Measurements from ENCODE around the gene AIDA. TPM values are rescaled to one million over a fixed set of nuclear protein-coding genes. Genes with fewer than 3 reads are reported as not detected.
A peak's percentile ranks its signal among the peaks of the same experiment; 100 is the strongest.

AIDA gene
- total and polyA plus RNA-seq, 2 experiments from 2014 or later: 25.7 to 34.4 TPM

- Histone ChIP-seq H3K9me2 (replicated peaks; ENCODE audit: insufficient read depth) (no peaks in the 10 kb centered on the region), H2AFZ (peak overlapping the region; percentile 90), H3K79me2 (peaks cover 78% of the 10 kb centered on the region), H3K4me3 (peak overlapping the region; percentile 98), H3K4me1 (ENCODE audit: insufficient read depth) (no peaks in the 10 kb centered on the region), H3K27ac (peak overlapping the region; percentile 98), H3K36me3 (replicated peaks; ENCODE audit: insufficient read depth, low read depth) (no peaks in the 10 kb centered on the region), H3K9me3 (ENCODE audit: low read depth) (no peaks in the 10 kb centered on the region), H3K4me2 (peak overlapping the region; percentile 94), H3K27me3 (no peaks in the 10 kb centered on the region), H4K20me1 (ENCODE audit: insufficient read depth, poor library complexity, severe bottlenecking) (no peaks in the 10 kb centered on the region)
- 2% methylated on average over 39 of the region's 42 CpGs for WGBS (ENCODE audit: low lambda C conversion rate, missing lambda C conversion rate)
- TF ChIP-seq EZH2phosphoT487 (IDR thresholded peaks at IDR 0.05; ENCODE audit: low read depth, severe bottlenecking, unreplicated experiment): no peak
- no peak for TF ChIP-seq CTCF (IDR thresholded peaks at IDR 0.05; ENCODE audit: poor library complexity)
- DNase-seq (ENCODE audit: low spot score): peak; percentile 72
These were observed 705 bp downstream of the AIDA start for GRCh38 chr1:222711319-222712252.

- Histone ChIP-seq H3K27me3 (no peaks in the 10 kb centered on the region), H3K9me3 (ENCODE audit: low read depth) (no peaks in the 10 kb centered on the region), H3K4me3 (no peak overlapping the region), H3K36me3 (replicated peaks; ENCODE audit: insufficient read depth, low read depth) (no peaks in the 10 kb centered on the region), H2AFZ (no peak overlapping the region), H4K20me1 (ENCODE audit: insufficient read depth, poor library complexity, severe bottlenecking) (no peaks in the 10 kb centered on the region), H3K9me2 (replicated peaks; ENCODE audit: insufficient read depth) (no peaks in the 10 kb centered on the region), H3K79me2 (peaks cover 78% of the 10 kb centered on the region), H3K27ac (no peak overlapping the region), H3K4me1 (ENCODE audit: insufficient read depth) (no peaks in the 10 kb centered on the region), H3K4me2 (peak overlapping the region; percentile 94)
- DNase-seq (ENCODE audit: low spot score): no peak
- no peak for TF ChIP-seq EZH2 (IDR thresholded peaks at IDR 0.05; ENCODE audit: borderline replicate concordance)
- no peak for TF ChIP-seq EZH2phosphoT487 (IDR thresholded peaks at IDR 0.05; ENCODE audit: low read depth, severe bottlenecking, unreplicated experiment)
- no peak for TF ChIP-seq CTCF (IDR thresholded peaks at IDR 0.05; ENCODE audit: poor library complexity)
- 88% methylated on average over 5 of the region's 5 CpGs for WGBS (ENCODE audit: low lambda C conversion rate, missing lambda C conversion rate)
These were observed 2.6 kb downstream of the AIDA start for GRCh38 chr1:222709700-222710153.

GRCh38 chr1:222706815-222707214 is 5.5 kb downstream of the AIDA start:
- H2AFZ ChIP-seq: no peak overlapping the region
- no peaks in the 10 kb centered on the region for H3K27me3 ChIP-seq
- H3K4me2 ChIP-seq: no peak overlapping the region

GRCh38 chr1:222704260-222704659 is 8.0 kb downstream of the AIDA start:
- H2AFZ ChIP-seq: no peak overlapping the region

More at GRCh38 chr1:222706815-222707214, 5.5 kb downstream of the AIDA start:
- no peaks in the 10 kb centered on the region for H3K36me3 ChIP-seq (replicated peaks; ENCODE audit: insufficient read depth, low read depth)
- TF ChIP-seq EZH2 (IDR thresholded peaks at IDR 0.05; ENCODE audit: borderline replicate concordance): no peak
- DNase-seq (ENCODE audit: low spot score): no peak
- H3K9me2 ChIP-seq (replicated peaks; ENCODE audit: insufficient read depth): no peaks in the 10 kb centered on the region
- H3K79me2 ChIP-seq: peaks cover 83% of the 10 kb centered on the region
- H3K27ac ChIP-seq: no peak overlapping the region
- H3K4me1 ChIP-seq (ENCODE audit: insufficient read depth): no peaks in the 10 kb centered on the region
- no peak overlapping the region for H3K4me3 ChIP-seq
- no peaks in the 10 kb centered on the region for H4K20me1 ChIP-seq (ENCODE audit: insufficient read depth, poor library complexity, severe bottlenecking)
- WGBS (ENCODE audit: low lambda C conversion rate, missing lambda C conversion rate): 98% methylated on average over 4 of the region's 4 CpGs
- no peaks in the 10 kb centered on the region for H3K9me3 ChIP-seq (ENCODE audit: low read depth)

More at GRCh38 chr1:222704260-222704659, 8.0 kb downstream of the AIDA start:
- Histone ChIP-seq H3K79me2 (peaks cover 64% of the 10 kb centered on the region), H3K4me2 (no peak overlapping the region), H3K27me3 (no peaks in the 10 kb centered on the region), H4K20me1 (ENCODE audit: insufficient read depth, poor library complexity, severe bottlenecking) (no peaks in the 10 kb centered on the region), H3K4me1 (ENCODE audit: insufficient read depth) (no peaks in the 10 kb centered on the region), H3K9me2 (replicated peaks; ENCODE audit: insufficient read depth) (no peaks in the 10 kb centered on the region), H3K27ac (no peak overlapping the region), H3K9me3 (ENCODE audit: low read depth) (no peaks in the 10 kb centered on the region), H3K36me3 (replicated peaks; ENCODE audit: insufficient read depth, low read depth) (no peaks in the 10 kb centered on the region), H3K4me3 (no peak overlapping the region)
- 94% methylated on average over 1 of the region's 1 CpG for WGBS (ENCODE audit: low lambda C conversion rate, missing lambda C conversion rate)
- no peak for TF ChIP-seq EZH2phosphoT487 (IDR thresholded peaks at IDR 0.05; ENCODE audit: low read depth, severe bottlenecking, unreplicated experiment)
- TF ChIP-seq CTCF (IDR thresholded peaks at IDR 0.05; ENCODE audit: poor library complexity): no peak
- no peak for TF ChIP-seq EZH2 (IDR thresholded peaks at IDR 0.05; ENCODE audit: borderline replicate concordance)
- DNase-seq (ENCODE audit: low spot score): no peak

Measured in hepatocyte (in vitro differentiated cells).